Activated CD8-positive, alpha-beta memory T cell treated with anti-CD3 and anti-CD28 coated beads, Interleukin-2, amount 50 U/mL, for 24 hours (primary cell): Measurements from ENCODE around the gene EQTN.

Source experiments
- DNase-seq: peaks from one replicate; pipeline ENCODE4 v3.0.0-alpha.2; 2020; ENCODE audit errors: extremely low read depth

Gene EQTN

GRCh38 chr9:27297050-27297449, at the start of gene EQTN:
Gene EQTN (minus strand): TSS chr9:27297150. CDS start chr9:27297055, 95 bp downstream.
- DNase-seq, result no peak

GRCh38 chr9:27344776-27345175, 47.8 kb upstream of the EQTN start:
- no peak for DNase-seq

GRCh38 chr9:27341545-27342294, 44.8 kb upstream of the EQTN start:
- no peak for DNase-seq

- DNase-seq, result no peak
Measured at GRCh38 chr9:27340961-27341511, 44.1 kb upstream of the EQTN start.

- DNase-seq, result no peak
Measured at GRCh38 chr9:27340285-27340674, 43.3 kb upstream of the EQTN start.

GRCh38 chr9:27339661-27340284, 42.8 kb upstream of the EQTN start:
- no peak for DNase-seq

GRCh38 chr9:27338527-27338903, 41.6 kb upstream of the EQTN start:
- no peak for DNase-seq

GRCh38 chr9:27337833-27338526, 41.0 kb upstream of the EQTN start:
- DNase-seq, result no peak

- no peak for DNase-seq
Measured at GRCh38 chr9:27337236-27337635, 40.3 kb upstream of the EQTN start.

- DNase-seq, result no peak
Measured at GRCh38 chr9:27336829-27337228, 39.9 kb upstream of the EQTN start.

- no peak for DNase-seq
Measured at GRCh38 chr9:27336126-27336525, 39.2 kb upstream of the EQTN start.

- DNase-seq, result no peak
Measured at GRCh38 chr9:27335075-27335474, 38.1 kb upstream of the EQTN start.

- no peak for DNase-seq
Measured at GRCh38 chr9:27333241-27334052, 36.5 kb upstream of the EQTN start.

- DNase-seq, result no peak
Measured at GRCh38 chr9:27331393-27331792, 34.4 kb upstream of the EQTN start.

GRCh38 chr9:27329291-27329690, 32.3 kb upstream of the EQTN start:
- no peak for DNase-seq

- DNase-seq, result no peak
Measured at GRCh38 chr9:27328483-27328882, 31.5 kb upstream of the EQTN start.

GRCh38 chr9:27311184-27311583, 14.2 kb upstream of the EQTN start:
- no peak for DNase-seq

GRCh38 chr9:27310582-27310981, 13.6 kb upstream of the EQTN start:
- no peak for DNase-seq

- no peak for DNase-seq
Measured at GRCh38 chr9:27308691-27309390, 11.9 kb upstream of the EQTN start.

GRCh38 chr9:27304521-27304920, 7.6 kb upstream of the EQTN start:
- no peak for DNase-seq

- no peak for DNase-seq
Measured at GRCh38 chr9:27303219-27303618, 6.3 kb upstream of the EQTN start.
